Heart right ventricle (tissue), 16 donors: Measurements from ENCODE around the gene C19orf73. TPM values are rescaled to one million over a fixed set of nuclear protein-coding genes. Genes with fewer than 3 reads are reported as not detected.
A peak's percentile ranks its signal among the peaks of the same experiment; 100 is the strongest.

Experiments used
- ATAC-seq, 8 donors: fragments of 200-7000 bp; cut with Tn5 transposase; one replicate each; pipeline ENCODE4 v1.9.1; 2020; ENCODE audit warnings: mild to moderate bottlenecking in 8 of 8, moderate library complexity in 8 of 8, moderate number of reproducible peaks in 1 of 8
- DNase-seq, 2 donors: peaks; one replicate each; pipeline ENCODE4 v3.0.0-alpha.2; 2020
- H3K27ac ChIP-seq, 10 donors: fragments of 200-600 bp; sonication (generic) in 2 of 10; one replicate each; pipeline versions ENCODE4 v1.5.0 to v1.8.0; 2020 to 2022; ENCODE audit warnings: mild to moderate bottlenecking in 3 of 10
- H3K27me3 ChIP-seq, 7 donors: fragments of 200-600 bp; one replicate each; pipeline ENCODE4 v1.8.0; 2021 to 2022; ENCODE audit warnings: mild to moderate bottlenecking in 2 of 7
- H3K36me3 ChIP-seq, 9 donors: fragments of 200-600 bp; sonication (generic) in 1 of 9; one replicate each; pipeline versions ENCODE4 v1.5.0 to v1.8.0; 2020 to 2022; ENCODE audit warnings: mild to moderate bottlenecking in 2 of 9
- H3K4me1 ChIP-seq, 9 donors: fragments of 200-600 bp; sonication (generic) in 1 of 9; one replicate each; pipeline versions ENCODE4 v1.5.0 to v1.8.0; 2020 to 2022; ENCODE audit warnings: mild to moderate bottlenecking in 4 of 9
- H3K4me3 ChIP-seq, 10 donors: fragments of 200-600 bp; sonication (generic) in 2 of 10; one replicate each; pipeline versions ENCODE4 v1.5.0 to v1.8.0; 2020 to 2022; ENCODE audit warnings: mild to moderate bottlenecking in 7 of 10, moderate library complexity in 2 of 10
- H3K9me3 ChIP-seq, 11 donors: fragments of 200-600 bp in 10 of 11; sonication (generic) in 2 of 11; one replicate each; pipeline versions ENCODE4 v1.5.0 to v1.8.0; 2013 to 2022; ENCODE audit warnings: mild to moderate bottlenecking in 2 of 11, control low read depth in 1 of 11, moderate library complexity in 1 of 11
- CTCF ChIP-seq, 9 donors: fragments of 200-600 bp; sonication (generic) in 2 of 9; IDR thresholded peaks; one replicate each; pipeline versions ENCODE4 v1.5.0 to v1.8.0; 2021 to 2022; ENCODE audit warnings: antibody characterized with exemption in 9 of 9, mild to moderate bottlenecking in 5 of 9, moderate library complexity in 1 of 9
- WGBS, 2 donors: extraction: QIAGEN DNeasy Blood & Tissue Kit; methylation state at CpG; one replicate each; pipeline ENCODE4 v1.1.7; 2013; ENCODE audit warnings: inconsistent platforms in 1 of 2; 5-methylcytosine and 5-hydroxymethylcytosine counted together
- intact Hi-C, 10 donors: fragments of 100-400 bp; cut with DNase I; formaldehyde crosslinking; loops; one replicate each; pipeline versions ENCODE4 v1.11.1 to v1.14.2; 2022
- polyA plus RNA-seq, 2 donors: library from polyadenylated mRNA; stranded (reverse); fragments of 200-250 nt; gene quantifications; one replicate each; pipeline ENCODE4 v1.2.3, GENCODE V29; 2013
- total RNA-seq, 10 donors: library from RNA; stranded (reverse); fragmentation: NEBNext Ultra II Directional in 3 of 10; extraction: Animal tissue kit (Norgen Biotek cat#: 25700) in 3 of 10; gene quantifications; one replicate each; pipeline versions ENCODE4 v1.2.1 to v1.2.4, GENCODE V29; 2021 to 2023
- donor health status: Arrhythmogenic right ventricular cardiomyopathy.
- donor health status: ischemic (EF 13 %, LVEDD 7.1; RV severe dilation, severe dysfunction).
- donor health status: healthy with polysubstance abuse.
- donor health status: DM: no; HTN: yes; CAD: no.
- donor health status: DM: no; HTN: no; CAD: no.
- donor health status: ischemic (EF 25% LVEDD 6.9; RV normal size, moderate dysfunction).
- donor health status: ischemic (EF 25% LVEDD 5.7; RV mildly dilated, moderate dysfunction).
- donor health status: healthy.
- donor health status: DM: yes; HTN: yes; CAD: no.
- donor health status: Ischemic cardiomyopathy.
- donor health status: ischemic (EF 35%, LVEDD 5.7; RV mildly dilated, moderate dysfunction).
- donor health status: nonischemic (EF 11% LVEDD 7.7; RV severe dilation, severe dysfunction).
- donor health status: DM: yes; HTN: yes; CAD: no.
- donor health status: PGD.
- donor health status: ischemic (EF 29% LVEDD 5.4; RV normal size, mild dysfunction).
- donor health status: nonischemic (EF 23%, LVEDD 6.1; RV moderate dilation, normal function).

The C19orf73 gene
- total and polyA plus RNA-seq, 12 donors: 0.64 to 5.4 (median 1.2) TPM

- peaks cover 7 to 50% (median 17%) of the 10 kb centered on the region in 9 donors for H3K4me1 ChIP-seq
- peak overlapping the region in 7 of 10 donors; percentile 20 to 68 (median 43) for H3K27ac ChIP-seq
- 56 to 62% methylated on average over 23 of the region's 23 CpGs for WGBS, 2 donors
- no peak overlapping the region for H3K4me3 ChIP-seq
- ATAC-seq (peak; percentile 83 to 96 (median 90)), DNase-seq (peak; percentile 48 to 73)
- no peaks in the 10 kb centered on the region for H3K27me3 ChIP-seq
- intact Hi-C loops: loop anchor here (5.0 kb wide), 4 partner anchors 48 to 113 kb away; no protein-coding TSS in a partner anchor
- TF ChIP-seq CTCF (IDR thresholded peaks at IDR 0.05): no peak
- no peaks in the 10 kb centered on the region for H3K9me3 ChIP-seq
- H3K36me3 ChIP-seq: peaks cover 0 to 100% (median 51%) of the 10 kb centered on the region in 9 donors
Measured at GRCh38 chr19:49094505-49095482, 24.1 kb downstream of the C19orf73 start.

- no peak for ATAC-seq
- WGBS, 2 donors: 89 to 93% methylated on average over 6 of the region's 6 CpGs
- DNase-seq: no peak
- Histone ChIP-seq H3K27ac (no peak overlapping the region), H3K4me1 (peaks cover 7 to 59% (median 20%) of the 10 kb centered on the region in 9 donors), H3K9me3 (no peaks in the 10 kb centered on the region), H3K36me3 (peaks cover 0 to 100% (median 42%) of the 10 kb centered on the region in 9 donors), H3K27me3 (no peaks in the 10 kb centered on the region), H3K4me3 (no peak overlapping the region)
- intact Hi-C loops: no loop called here
- TF ChIP-seq CTCF (IDR thresholded peaks at IDR 0.05): no peak
Measured at GRCh38 chr19:49092686-49093085, 26.3 kb downstream of the C19orf73 start.

- peaks cover 5 to 60% (median 32%) of the 10 kb centered on the region in 9 donors for H3K4me1 ChIP-seq
- H3K36me3 ChIP-seq: peaks cover 0 to 100% (median 40%) of the 10 kb centered on the region in 9 donors
- intact Hi-C loops: no loop called here
Measured at GRCh38 chr19:49091391-49092038, 27.4 kb downstream of the C19orf73 start.

More at GRCh38 chr19:49091391-49092038, 27.4 kb downstream of the C19orf73 start:
- Histone ChIP-seq H3K27me3 (no peaks in the 10 kb centered on the region), H3K27ac (no peak overlapping the region), H3K9me3 (no peaks in the 10 kb centered on the region), H3K4me3 (no peak overlapping the region)
- TF ChIP-seq CTCF (IDR thresholded peaks at IDR 0.05): no peak
- DNase-seq (no peak), ATAC-seq (no peak)
- WGBS, 2 donors: 90 to 95% methylated on average over 17 of the region's 17 CpGs
